RWPE2 (cell line): Measurements from ENCODE around the gene RERE.

Source experiments
- ATAC-seq: fragments of 200-7000 bp; cut with Tn5 transposase; 3 replicates; pipeline ENCODE4 v1.9.1; 2021; ENCODE audit warnings: low read depth
- DNase-seq: peaks from one replicate; pipeline ENCODE4 v3.0.0-alpha.2; 2020; ENCODE audit warnings: low spot score
- H3K27ac ChIP-seq: fragments of 450-650 bp; 2 replicates; pipeline ENCODE4 v1.5.1; 2017; ENCODE audit warnings: mild to moderate bottlenecking; ENCODE audit not compliant: poor library complexity, severe bottlenecking
- H3K27me3 ChIP-seq: fragments of 250-450 bp; sonication (Bioruptor Pico); 2 replicates; pipeline ENCODE4 v1.5.1; 2021; ENCODE audit warnings: mild to moderate bottlenecking, moderate library complexity; ENCODE audit not compliant: insufficient read depth, poor library complexity, severe bottlenecking
- H3K36me3 ChIP-seq: fragments of 250-450 bp; sonication (Bioruptor Pico); 2 replicates; pipeline ENCODE4 v1.5.1; 2020; ENCODE audit warnings: low read depth, mild to moderate bottlenecking, moderate library complexity
- H3K4me1 ChIP-seq: fragments of 250-450 bp; sonication (Bioruptor Pico); 2 replicates; pipeline ENCODE4 v1.5.1; 2021; ENCODE audit warnings: mild to moderate bottlenecking, moderate library complexity; ENCODE audit not compliant: insufficient read depth, poor library complexity, severe bottlenecking
- H3K4me3 ChIP-seq: fragments of 250-450 bp; sonication (Bioruptor Pico); 2 replicates; pipeline ENCODE4 v1.5.1; 2021; ENCODE audit warnings: mild to moderate bottlenecking, moderate library complexity; ENCODE audit not compliant: severe bottlenecking
- H3K9me3 ChIP-seq: fragments of 250-450 bp; sonication (Bioruptor Pico); 2 replicates; pipeline ENCODE4 v1.5.1; 2021; ENCODE audit warnings: mild to moderate bottlenecking, moderate library complexity; ENCODE audit not compliant: severe bottlenecking
- CTCF ChIP-seq: fragments of 450-650 bp; IDR thresholded peaks from one replicate; pipeline ENCODE4 v1.5.1; 2017; ENCODE audit warnings: mild to moderate bottlenecking, moderate library complexity; ENCODE audit not compliant: poor library complexity, severe bottlenecking

Gene RERE

GRCh38 chr1:8527941-8528340 is 289.5 kb downstream of the RERE start:
- H3K9me3 ChIP-seq: no peaks in the 10 kb centered on the region
- peaks cover 25% of the 10 kb centered on the region for H3K4me1 ChIP-seq
- DNase-seq (no peak), ATAC-seq (no peak)
- H3K27ac ChIP-seq: no peak overlapping the region
- H3K4me3 ChIP-seq: no peak overlapping the region
- no peaks in the 10 kb centered on the region for H3K36me3 ChIP-seq
- no peaks in the 10 kb centered on the region for H3K27me3 ChIP-seq
- TF ChIP-seq CTCF: no peak

GRCh38 chr1:8525558-8526275 is 291.7 kb downstream of the RERE start:
- peaks cover 25% of the 10 kb centered on the region for H3K4me1 ChIP-seq
- no peak for TF ChIP-seq CTCF

GRCh38 chr1:8525216-8525557 is 292.3 kb downstream of the RERE start:
- Histone ChIP-seq H3K27me3 (no peaks in the 10 kb centered on the region), H3K4me1 (peaks cover 25% of the 10 kb centered on the region), H3K36me3 (no peaks in the 10 kb centered on the region; the same call in 1 of the 2 replicates), H3K9me3 (no peaks in the 10 kb centered on the region), H3K27ac (peak overlapping the region; percentile 74), H3K4me3 (peak overlapping the region; percentile 33)
- DNase-seq: no peak
- ATAC-seq: peak; percentile 17
- no peak for TF ChIP-seq CTCF

More at GRCh38 chr1:8525558-8526275, 291.7 kb downstream of the RERE start:
- ATAC-seq: peak; percentile 90
- Histone ChIP-seq H3K27me3 (no peaks in the 10 kb centered on the region), H3K27ac (peak overlapping the region; percentile 74), H3K9me3 (no peaks in the 10 kb centered on the region), H3K36me3 (no peaks in the 10 kb centered on the region; the same call in 1 of the 2 replicates), H3K4me3 (peak overlapping the region; percentile 33)
- DNase-seq: peak; percentile 72

GRCh38 chr1:8524627-8525157 is 292.7 kb downstream of the RERE start:
- H3K4me3 ChIP-seq: peak overlapping the region; percentile 33
- no peak for ATAC-seq

More at GRCh38 chr1:8524627-8525157, 292.7 kb downstream of the RERE start:
- DNase-seq: no peak
- Histone ChIP-seq H3K27ac (peak overlapping the region; percentile 74), H3K9me3 (no peaks in the 10 kb centered on the region), H3K36me3 (no peaks in the 10 kb centered on the region; the same call in 1 of the 2 replicates), H3K27me3 (no peaks in the 10 kb centered on the region), H3K4me1 (peaks cover 25% of the 10 kb centered on the region)
- TF ChIP-seq CTCF: no peak
